GM12875 (cell line): Measurements from ENCODE around the gene SLC9A3.
A peak's percentile ranks its signal among the peaks of the same experiment; 100 is the strongest.

Experiments
- H3K4me3 ChIP-seq: one replicate; pipeline ENCODE4 v1.5.1; 2011; ENCODE audit warnings: low read depth, low read length, control low read depth
- CTCF ChIP-seq: IDR thresholded peaks from 2 replicates; pipeline ENCODE4 v1.5.1; 2011; ENCODE audit warnings: low read depth, mild to moderate bottlenecking, control low read depth, inconsistent platforms, low read length, moderate library complexity, borderline replicate concordance; ENCODE audit not compliant: insufficient read depth

The SLC9A3 gene

GRCh38 chr5:448061-448765, 76.0 kb downstream of the SLC9A3 start:
- no peak overlapping the region for H3K4me3 ChIP-seq
- no peak for TF ChIP-seq CTCF

DNA sequence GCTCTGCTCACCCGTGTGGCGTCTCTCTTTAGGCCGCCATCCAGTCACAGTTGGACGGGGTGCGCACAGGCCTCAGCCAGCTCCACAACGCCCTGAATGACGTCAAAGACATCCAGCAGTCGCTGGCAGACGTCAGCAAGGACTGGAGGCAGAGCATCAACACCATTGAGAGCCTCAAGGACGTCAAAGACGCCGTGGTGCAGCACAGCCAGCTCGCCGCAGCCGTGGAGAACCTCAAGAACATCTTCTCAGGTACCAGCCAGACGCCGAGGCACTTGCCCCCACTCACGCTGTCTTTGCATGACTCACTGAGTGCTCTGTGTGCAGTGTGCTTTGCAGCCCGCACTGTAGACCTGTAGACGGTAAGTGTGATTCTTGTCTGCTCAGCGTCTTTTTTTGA, 76.7 kb downstream of the SLC9A3 start:
- no peak overlapping the region for H3K4me3 ChIP-seq
- no peak for TF ChIP-seq CTCF

GRCh38 chr5:446883-447263, 77.4 kb downstream of the SLC9A3 start:
- H3K4me3 ChIP-seq, result no peak overlapping the region
- peak; percentile 47; the same call in 1 of the 2 replicates for TF ChIP-seq CTCF

DNA sequence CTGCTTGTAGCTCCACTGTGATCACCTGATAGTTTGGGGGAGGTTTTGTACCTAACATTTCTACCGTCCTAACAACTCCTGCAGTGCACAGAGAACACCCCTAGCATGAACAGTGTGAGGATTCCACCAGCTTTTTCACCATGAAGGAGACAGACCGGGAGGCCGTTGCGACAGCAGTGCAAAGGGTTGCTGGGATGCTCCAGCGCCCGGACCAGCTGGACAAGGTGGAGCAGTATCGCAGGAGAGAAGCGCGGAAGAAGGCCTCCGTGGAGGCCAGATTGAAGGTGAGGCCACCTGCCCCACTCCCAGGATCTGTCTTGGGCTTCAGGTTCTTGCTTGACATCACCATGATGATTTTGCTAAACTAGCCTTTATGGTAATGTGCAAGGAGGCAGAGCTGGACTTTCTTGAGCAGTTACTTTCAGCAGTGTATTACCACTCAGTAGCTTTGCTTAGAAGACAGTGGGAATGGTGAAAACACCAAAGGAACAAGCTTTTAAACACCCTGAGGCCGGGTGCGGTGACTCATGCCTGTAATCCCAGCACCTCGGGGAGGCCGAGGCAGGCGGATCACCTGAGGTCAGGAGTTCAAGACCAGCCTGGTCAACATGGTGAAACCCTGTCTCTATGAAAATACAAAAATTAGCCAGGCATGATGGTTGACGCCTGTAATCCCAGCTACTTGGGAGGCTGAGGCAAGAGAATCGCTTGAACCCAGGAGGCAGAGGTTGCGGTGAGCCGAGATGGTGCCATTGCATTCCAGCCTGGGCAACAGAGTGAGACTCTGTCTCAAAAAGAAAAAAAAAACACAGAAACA, 78.0 kb downstream of the SLC9A3 start:
- TF ChIP-seq CTCF, result no peak
- H3K4me3 ChIP-seq, result no peak overlapping the region

- no peak overlapping the region for H3K4me3 ChIP-seq
- TF ChIP-seq CTCF, result no peak
Observed at GRCh38 chr5:445591-445990, 78.7 kb downstream of the SLC9A3 start.

- TF ChIP-seq CTCF, result no peak
- H3K4me3 ChIP-seq, result no peak overlapping the region
Observed at GRCh38 chr5:444226-444625, 80.0 kb downstream of the SLC9A3 start.
